Vagina (tissue), 2 donors: Measurements from ENCODE around the gene LRRC49. TPM values are rescaled to one million over a fixed set of nuclear protein-coding genes. Genes with fewer than 3 reads are reported as not detected.
"Not testable (repeated sequence)": the region's sequence is repeated elsewhere in the genome, so short reads cannot be mapped to it uniquely, and the experiment has no call there.

Experiments
- DNase-seq, 2 donors: peaks; one replicate each; pipeline ENCODE4 v3.0.0-alpha.2; 2017; ENCODE audit errors: extremely low spot score in 2 of 2
- H3K27ac ChIP-seq: fragments of 200-600 bp; sonication (generic); one replicate; pipeline ENCODE4 v1.5.1; 2019
- H3K27me3 ChIP-seq: fragments of 200-600 bp; sonication (generic); one replicate; pipeline ENCODE4 v1.5.1; 2019
- H3K36me3 ChIP-seq, 2 donors: fragments of 200-600 bp; sonication (generic); one replicate each; pipeline ENCODE4 v1.5.1; 2017 to 2019
- H3K4me1 ChIP-seq: fragments of 200-600 bp; sonication (generic); one replicate; pipeline ENCODE4 v1.5.1; 2019
- H3K4me3 ChIP-seq, 2 donors: fragments of 200-600 bp; sonication (generic); 1 replicate in 1 of 2; 2 replicates in 1 of 2; pipeline ENCODE4 v1.5.1; 2016 to 2019
- H3K9me3 ChIP-seq: fragments of 200-600 bp; sonication (generic); one replicate; pipeline ENCODE4 v1.5.1; 2019
- CTCF ChIP-seq, 3 experiments: fragments of 450-650 bp in 2 of 3; fragments of 200-600 bp in 1 of 3; sonication (generic) in 1 of 3; IDR thresholded peaks; one replicate each; pipeline ENCODE4 v1.5.1; 2017 to 2019; ENCODE audit warnings: antibody characterized with exemption in 3 of 3, mild to moderate bottlenecking in 2 of 3, moderate library complexity in 2 of 3
- POLR2A ChIP-seq, 2 donors: fragments of 450-650 bp; IDR thresholded peaks; one replicate each; pipeline ENCODE4 v1.6.1; 2017; ENCODE audit warnings: antibody characterized with exemption in 2 of 2, mild to moderate bottlenecking in 2 of 2, moderate library complexity in 2 of 2
- POLR2AphosphoS5 ChIP-seq, 2 donors: sonication (generic); formaldehyde crosslinking; IDR thresholded peaks; one replicate each; pipeline ENCODE4 v1.9.0; 2017; ENCODE audit warnings: antibody characterized with exemption in 2 of 2, mild to moderate bottlenecking in 2 of 2, low read depth in 1 of 2; ENCODE audit not compliant: insufficient read depth in 1 of 2
- intact Hi-C: fragments of 100-400 bp; cut with DNase I; formaldehyde crosslinking; loops from one replicate; pipeline ENCODE4 v1.15.1; 2023
- total RNA-seq: library from RNA; depleted of rRNA; stranded (reverse); fragments of >200 nt; gene quantifications from one replicate; pipeline ENCODE4 v1.2.3, GENCODE V29; 2016

The LRRC49 gene
- total RNA-seq, 1 donor from 2014 or later = 8.8 TPM

GRCh38 chr15:70936326-70936725 lies 43.7 kb downstream of the LRRC49 start:
- Histone ChIP-seq H3K4me3 (no peak overlapping the region), H3K36me3 (no peaks in the 10 kb centered on the region), H3K4me1 (no peaks in the 10 kb centered on the region), H3K9me3 (no peaks in the 10 kb centered on the region), H3K27me3 (no peaks in the 10 kb centered on the region), H3K27ac (no peak overlapping the region)
- no peak for TF ChIP-seq POLR2AphosphoS5 (IDR thresholded peaks at IDR 0.05; ENCODE audit: insufficient read depth in 1 of 2, low read depth in 1 of 2)
- TF ChIP-seq POLR2A (IDR thresholded peaks at IDR 0.05) = no peak
- TF ChIP-seq CTCF (IDR thresholded peaks at IDR 0.05) = no peak
- no peak for DNase-seq
- intact Hi-C loops = loop anchor here (10.0 kb wide), 1 partner anchor 608 kb away; no protein-coding TSS in a partner anchor

- H3K4me1 ChIP-seq, H3K9me3 ChIP-seq, H3K4me3 ChIP-seq, intact Hi-C loops, H3K27ac ChIP-seq, DNase-seq, H3K27me3 ChIP-seq, H3K36me3 ChIP-seq: not testable (repeated sequence)
These were observed 50.7 kb downstream of the LRRC49 start for GRCh38 chr15:70943285-70943684.

DNA sequence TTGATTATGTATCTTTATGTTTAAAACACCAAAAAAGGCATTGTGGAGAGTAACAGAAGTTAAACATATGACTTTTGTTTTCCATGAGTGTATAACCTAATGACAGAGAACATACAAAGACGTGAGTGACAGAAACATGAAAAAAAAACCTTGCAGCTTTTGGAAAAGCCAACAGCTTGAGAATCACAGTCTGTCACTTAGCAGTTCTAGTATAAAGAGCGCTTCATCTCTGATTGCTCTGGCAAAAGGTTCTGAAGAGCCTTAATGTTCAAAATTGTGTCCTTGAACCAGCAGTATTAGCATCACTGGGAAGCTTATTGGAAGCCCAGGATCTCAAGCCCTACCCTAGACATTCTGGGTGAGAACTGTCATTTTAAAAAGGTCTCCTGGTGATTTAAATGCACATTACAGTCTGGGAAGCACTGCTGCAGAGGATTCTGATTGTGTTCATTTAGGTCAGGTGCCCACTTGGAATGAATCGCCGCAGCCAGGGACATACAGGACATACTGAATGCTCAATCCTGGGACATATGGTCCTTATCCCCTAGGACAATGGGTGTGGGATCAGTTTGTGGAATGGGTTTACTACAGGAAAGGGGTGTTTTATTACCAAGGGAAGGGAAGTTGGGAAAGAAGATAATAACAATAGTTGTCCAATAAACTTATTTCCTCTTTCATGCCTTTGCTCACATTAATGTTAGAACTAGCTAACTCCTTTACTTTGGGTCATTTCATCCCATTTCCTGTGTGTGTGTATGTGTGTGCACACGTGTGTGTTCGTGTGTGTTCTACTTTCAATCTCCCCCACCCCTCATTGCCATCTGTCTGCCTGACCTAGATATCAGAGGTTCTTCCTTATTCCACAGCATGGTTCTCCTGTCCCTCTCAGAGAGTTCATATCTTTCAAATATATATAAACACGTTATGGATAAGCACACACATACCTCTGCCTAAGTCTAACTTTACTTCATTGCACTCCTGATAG lies 55.0 kb downstream of the LRRC49 start:
- peaks cover 7% of the 10 kb centered on the region for H3K4me1 ChIP-seq
- no peak for TF ChIP-seq CTCF (IDR thresholded peaks at IDR 0.05)
- TF ChIP-seq POLR2AphosphoS5 (IDR thresholded peaks at IDR 0.05; ENCODE audit: insufficient read depth in 1 of 2, low read depth in 1 of 2) = no peak
- no peak for TF ChIP-seq POLR2A (IDR thresholded peaks at IDR 0.05)
- H3K36me3 ChIP-seq = peaks cover 0 to 4% of the 10 kb centered on the region in 2 donors
- DNase-seq = no peak
- no peaks in the 10 kb centered on the region for H3K9me3 ChIP-seq
- no peak overlapping the region for H3K27ac ChIP-seq
- intact Hi-C loops = no loop called here
- no peaks in the 10 kb centered on the region for H3K27me3 ChIP-seq
- no peak overlapping the region for H3K4me3 ChIP-seq

- Histone ChIP-seq H3K27ac (no peak overlapping the region), H3K4me1 (no peaks in the 10 kb centered on the region), H3K36me3 (no peaks in the 10 kb centered on the region), H3K4me3 (no peak overlapping the region), H3K27me3 (no peaks in the 10 kb centered on the region), H3K9me3 (no peaks in the 10 kb centered on the region)
- intact Hi-C loops = no loop called here
- DNase-seq = no peak
- TF ChIP-seq POLR2A (IDR thresholded peaks at IDR 0.05) (no peak), CTCF (IDR thresholded peaks at IDR 0.05) (no peak), POLR2AphosphoS5 (IDR thresholded peaks at IDR 0.05; ENCODE audit: insufficient read depth in 1 of 2, low read depth in 1 of 2) (no peak)
These were observed 58.3 kb downstream of the LRRC49 start for GRCh38 chr15:70950953-70951352.

DNA sequence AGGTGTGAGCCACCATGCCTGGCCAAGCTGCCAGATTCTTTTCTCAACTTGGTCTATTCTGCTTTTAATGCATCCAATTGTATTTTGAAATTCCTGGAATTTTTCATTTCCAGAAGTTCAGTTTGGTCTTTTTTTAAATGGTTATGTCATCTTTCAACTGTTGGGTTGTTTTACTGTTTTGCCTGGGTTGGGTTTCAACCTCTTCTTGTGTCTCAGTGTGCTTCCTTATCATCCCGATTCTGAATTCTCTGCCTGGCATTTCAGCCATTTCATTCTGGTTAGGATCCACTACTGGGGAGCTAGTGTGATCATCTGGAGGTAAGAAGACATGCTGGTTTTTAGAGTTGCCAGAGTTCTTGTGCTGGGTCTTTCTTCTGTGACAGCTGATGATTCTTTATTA lies 61.5 kb downstream of the LRRC49 start:
- Histone ChIP-seq H3K9me3 (no peaks in the 10 kb centered on the region), H3K36me3 (no peaks in the 10 kb centered on the region), H3K4me1 (no peaks in the 10 kb centered on the region), H3K27ac (no peak overlapping the region), H3K4me3 (no peak overlapping the region), H3K27me3 (no peaks in the 10 kb centered on the region)
- DNase-seq = no peak
- no peak for TF ChIP-seq POLR2AphosphoS5 (IDR thresholded peaks at IDR 0.05; ENCODE audit: insufficient read depth in 1 of 2, low read depth in 1 of 2)
- TF ChIP-seq POLR2A (IDR thresholded peaks at IDR 0.05) = no peak
- TF ChIP-seq CTCF (IDR thresholded peaks at IDR 0.05) = no peak
- intact Hi-C loops = no loop called here
